HG02678 (cell line): ENCODE data around the gene RASD1.

ENCODE experiments used
- ATAC-seq: cut with Tn5 transposase; IDR thresholded peaks from one replicate; pipeline ENCODE4 v1.9.1; 2021; ENCODE audit warnings: mild to moderate bottlenecking, moderate library complexity; ENCODE audit not compliant: unreplicated experiment

Gene RASD1

DNA sequence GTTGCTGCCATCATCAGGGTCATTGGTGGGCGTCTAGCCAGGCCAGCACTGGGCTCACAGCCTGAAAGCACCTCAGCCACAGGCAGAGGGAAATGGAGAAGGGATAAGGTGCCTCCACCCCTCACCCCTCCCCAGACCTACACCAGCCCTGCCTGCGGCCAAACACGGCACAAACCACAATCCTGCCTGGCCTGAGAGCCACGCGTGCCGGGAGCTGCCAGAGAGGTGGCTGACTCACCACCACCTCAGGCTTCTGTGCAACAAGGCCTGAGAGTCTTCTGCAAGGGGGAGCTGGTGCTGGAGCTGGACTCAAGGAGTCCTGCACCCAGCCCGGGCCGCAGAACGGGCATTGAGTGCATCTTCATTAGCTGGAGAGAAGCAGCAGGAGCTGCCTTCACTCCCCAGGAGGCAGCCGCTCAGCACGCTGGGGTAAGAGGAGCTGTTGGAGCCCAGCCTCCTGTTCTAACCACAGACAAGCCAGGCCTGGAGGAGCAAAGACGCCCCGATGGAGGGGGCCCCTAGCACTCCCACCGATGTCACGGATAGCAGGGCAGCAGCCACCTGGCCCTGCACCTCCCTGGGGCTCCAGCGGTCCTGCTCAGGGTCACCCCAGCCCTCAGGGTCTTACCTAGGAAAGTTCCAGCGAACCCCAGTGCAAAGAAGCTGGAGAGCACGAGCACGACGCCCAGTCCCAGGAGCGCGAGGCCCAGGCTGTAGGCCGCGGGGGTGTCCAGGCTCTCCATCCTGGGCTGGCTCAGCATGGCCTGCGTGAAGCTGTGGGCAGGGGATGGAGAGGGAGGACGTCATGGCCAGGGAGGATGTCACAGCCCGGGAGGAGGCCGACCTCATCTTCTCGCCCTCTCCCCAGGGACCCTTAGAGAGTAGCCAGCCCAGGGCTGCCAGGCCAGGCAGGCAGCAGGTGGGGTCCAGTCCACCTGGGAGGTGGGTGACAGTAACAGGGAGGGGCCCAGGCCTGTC, 16.0 kb upstream of the RASD1 start:
- ATAC-seq = no peak

DNA sequence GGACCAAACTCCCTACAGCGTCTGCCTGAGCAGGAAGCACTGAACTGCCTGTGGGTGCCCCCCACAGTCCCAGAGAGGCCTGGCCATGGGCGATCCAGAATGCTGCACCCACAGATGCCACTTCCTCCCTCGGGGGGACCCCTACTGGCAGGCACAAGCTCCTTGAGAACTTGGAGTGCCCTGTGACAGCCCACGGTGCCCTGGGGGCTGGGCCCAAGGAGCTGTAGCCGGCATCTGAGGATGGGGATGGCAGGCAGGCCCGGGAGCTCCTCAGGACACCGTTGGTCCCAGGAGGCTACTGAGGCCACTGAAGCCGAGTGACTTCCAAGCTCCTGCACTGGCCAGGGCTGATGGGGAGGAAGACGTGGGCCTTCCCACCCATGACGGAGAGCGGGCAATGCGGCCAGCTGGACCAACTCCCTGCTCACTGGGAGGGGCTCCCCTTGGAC, 15.1 kb upstream of the RASD1 start:
- no peak for ATAC-seq

DNA sequence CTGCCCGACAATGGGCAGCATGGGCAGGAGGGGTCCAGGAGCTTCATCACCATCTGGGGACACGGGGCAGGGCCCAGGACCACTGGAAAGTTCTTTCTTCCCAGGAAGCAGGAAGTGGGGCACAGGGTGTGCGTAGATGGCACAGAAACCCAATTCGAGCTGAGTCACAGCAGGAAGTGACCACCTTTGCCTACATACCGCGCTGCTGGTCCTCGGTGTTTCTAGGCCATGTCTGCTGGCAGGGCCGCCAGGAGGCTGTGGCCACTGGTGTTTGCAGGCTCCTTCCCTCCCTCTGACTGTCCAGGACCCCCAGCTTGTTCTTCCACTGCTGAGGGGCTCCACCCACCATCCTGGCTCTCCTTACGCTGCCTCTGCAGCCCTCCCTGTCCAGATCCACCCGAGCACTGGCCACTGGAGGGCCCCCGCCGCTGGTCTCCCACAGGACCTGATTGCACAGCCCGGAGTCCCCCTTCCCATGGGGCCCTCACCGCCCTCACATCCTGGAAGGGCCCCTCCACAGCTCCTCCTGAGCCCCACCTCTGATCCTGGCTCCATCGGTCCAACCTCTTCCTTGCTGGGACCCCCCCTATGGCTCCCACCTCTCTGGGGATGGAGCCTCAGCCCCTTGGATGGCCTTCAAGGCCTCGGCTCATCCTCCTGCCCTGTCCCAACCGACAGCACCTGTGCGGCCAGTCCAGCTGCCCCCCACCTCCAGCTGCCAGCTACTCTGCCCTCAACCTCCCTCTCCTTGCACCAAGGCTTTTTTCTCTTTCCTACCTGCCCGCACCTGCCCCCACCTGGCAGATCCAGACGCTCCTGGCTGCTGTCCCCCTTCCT, 14.5 kb upstream of the RASD1 start:
- ATAC-seq = no peak

- ATAC-seq = no peak
These were observed 13.6 kb upstream of the RASD1 start for GRCh38 chr17:17509601-17510425.

- ATAC-seq = no peak
These were observed 12.7 kb upstream of the RASD1 start for GRCh38 chr17:17508646-17509591.

DNA sequence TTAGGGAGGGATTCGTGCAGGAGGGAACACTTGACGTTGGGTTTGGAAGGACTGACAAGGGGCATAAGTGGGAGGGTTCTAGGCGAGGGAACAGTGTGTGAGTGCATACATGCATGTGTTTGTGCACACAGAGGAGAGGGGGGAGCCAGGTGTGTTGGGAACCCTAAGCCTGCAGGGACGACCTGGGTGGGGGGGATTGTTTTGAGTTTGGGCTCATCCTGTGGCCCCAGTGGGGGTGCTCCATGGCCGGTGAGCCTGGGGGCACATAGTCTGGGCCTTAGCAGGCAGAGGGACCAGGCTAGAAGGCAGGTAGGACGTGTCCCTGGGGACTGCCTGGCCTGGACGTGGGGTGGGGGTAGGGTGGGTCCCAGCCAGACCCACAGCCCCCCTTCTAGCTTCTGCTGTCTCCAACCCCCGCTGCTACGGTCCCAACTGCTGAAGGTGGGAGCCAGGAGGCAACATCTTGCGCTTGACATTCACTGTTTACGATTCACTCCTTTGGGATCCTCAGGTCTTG, 11.9 kb upstream of the RASD1 start:
- ATAC-seq = no peak

- ATAC-seq = no peak
These were observed 11.3 kb upstream of the RASD1 start for GRCh38 chr17:17507465-17508011.

- no peak for ATAC-seq
These were observed 10.8 kb upstream of the RASD1 start for GRCh38 chr17:17506893-17507464.

DNA sequence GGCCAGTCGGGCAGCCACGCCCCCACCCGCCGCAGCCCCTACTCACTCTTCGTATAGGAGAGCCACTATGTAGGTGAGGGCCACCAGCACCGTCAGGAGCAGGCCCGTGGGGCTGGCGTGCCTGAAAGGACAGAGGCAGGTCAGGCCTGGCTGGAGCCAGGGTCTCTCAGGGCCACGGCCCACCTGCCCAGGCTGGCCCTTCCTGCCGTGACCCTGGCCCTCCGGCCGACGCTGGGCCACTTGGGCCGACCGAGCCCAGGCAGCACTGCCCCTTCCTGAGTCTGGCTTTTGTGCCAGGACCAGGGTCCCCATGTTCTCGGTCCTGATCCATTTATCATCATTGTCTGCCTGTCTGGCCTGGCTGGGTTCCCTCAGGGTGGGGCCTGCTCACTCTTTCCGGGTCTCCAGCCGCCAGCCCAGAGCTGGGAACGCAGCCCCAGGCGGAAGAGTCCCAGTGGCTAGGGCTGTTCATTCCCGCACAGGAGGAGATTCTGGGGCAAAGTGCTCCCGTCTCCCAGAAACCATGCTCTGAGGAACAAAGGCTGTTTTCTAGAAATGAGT, 10.1 kb upstream of the RASD1 start:
- no peak for ATAC-seq

DNA sequence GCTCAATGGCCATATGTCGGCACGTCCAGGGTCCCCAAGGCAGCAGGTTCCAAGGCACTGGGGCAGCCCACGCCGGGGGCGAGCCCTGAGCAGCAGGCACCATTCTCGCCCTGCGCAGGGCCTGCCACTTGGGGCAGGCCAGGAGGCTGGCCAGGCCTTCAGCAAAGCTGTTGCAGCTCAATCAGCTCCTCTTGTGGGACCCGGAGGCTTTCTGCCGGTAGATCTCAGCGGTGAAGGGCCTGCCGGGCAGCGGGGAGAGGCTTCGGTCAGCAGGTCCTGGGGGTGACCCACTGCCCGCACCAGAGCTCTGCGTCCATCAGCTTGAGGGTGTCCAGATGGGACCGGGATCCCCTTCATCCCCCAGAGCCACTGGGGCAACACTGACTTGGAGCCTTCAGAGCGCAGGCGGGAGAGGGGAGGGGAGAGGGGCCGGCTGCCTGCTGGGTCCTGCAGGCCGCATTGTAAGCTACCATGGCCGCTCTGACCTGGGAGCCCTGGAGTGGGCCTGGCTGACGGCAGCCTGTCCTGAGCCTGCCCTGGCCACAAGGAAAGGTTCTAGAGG, 9.5 kb upstream of the RASD1 start:
- ATAC-seq = no peak

GRCh38 chr17:17505151-17505550, 9.0 kb upstream of the RASD1 start:
- ATAC-seq = no peak

DNA sequence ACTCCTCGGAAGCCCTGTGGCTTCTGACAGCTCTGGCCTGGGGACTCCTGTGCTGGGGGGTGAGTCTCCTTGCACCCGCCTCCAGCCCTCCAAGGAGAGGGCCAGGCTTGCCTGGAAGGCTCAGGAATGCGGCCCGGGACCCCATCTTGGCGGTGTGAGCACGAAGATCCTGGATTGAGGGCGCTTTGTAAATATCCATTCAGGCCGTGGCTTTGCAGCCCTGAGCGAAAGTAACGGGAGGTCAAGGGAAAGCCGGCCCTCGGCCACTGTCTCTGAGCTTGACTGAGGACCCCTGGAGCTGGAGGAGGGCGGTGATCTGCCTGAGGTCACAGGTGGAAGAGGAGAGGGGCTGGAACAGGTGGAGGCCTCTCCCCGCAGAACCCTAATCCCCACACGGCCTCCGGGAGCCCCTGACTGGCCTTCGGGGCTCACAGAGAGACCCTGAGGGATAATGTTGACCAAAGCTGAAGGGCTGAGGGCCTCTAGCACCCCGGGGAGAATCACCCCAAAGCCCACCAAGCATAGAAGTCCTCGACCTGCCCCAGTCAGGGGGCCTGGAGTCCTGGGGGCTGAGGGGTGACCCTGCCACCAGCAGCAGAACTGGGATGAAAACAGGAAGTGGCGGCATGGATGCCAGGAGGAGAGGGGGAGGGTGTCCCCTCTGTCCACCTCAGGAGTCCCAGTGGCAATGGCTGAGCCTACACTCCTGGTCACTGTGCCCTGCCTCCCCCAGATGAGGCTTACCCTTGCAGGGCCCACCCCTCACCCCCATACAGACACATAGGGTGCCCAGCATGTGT, 8.3 kb upstream of the RASD1 start:
- no peak for ATAC-seq

GRCh38 chr17:17503566-17504130, 7.5 kb upstream of the RASD1 start:
- ATAC-seq = no peak

- no peak for ATAC-seq
These were observed 6.8 kb upstream of the RASD1 start for GRCh38 chr17:17502741-17503565.

- no peak for ATAC-seq
These were observed 4.9 kb upstream of the RASD1 start for GRCh38 chr17:17500999-17501605.
